Psoas muscle (tissue), 8 donors: Measurements from ENCODE around the gene TMEM26. TPM values are rescaled to one million over a fixed set of nuclear protein-coding genes. Genes with fewer than 3 reads are reported as not detected.

Experiments
- ATAC-seq, 4 donors: fragments of 200-7000 bp; cut with Tn5 transposase; one replicate each; pipeline ENCODE4 v1.9.1; 2020; ENCODE audit warnings: moderate library complexity in 3 of 4, mild to moderate bottlenecking in 2 of 4
- DNase-seq, 2 donors: peaks; one replicate each; pipeline ENCODE4 v3.0.0-alpha.2; 2020
- H3K27ac ChIP-seq: fragments of 200-600 bp; one replicate; pipeline ENCODE4 v1.8.0; 2022
- H3K27me3 ChIP-seq, 3 donors: fragments of 200-600 bp in 1 of 3; one replicate each; pipeline versions ENCODE4 v1.6.1 to v1.8.0; 2013 to 2022; ENCODE audit warnings: low read length in 2 of 3, mild to moderate bottlenecking in 2 of 3, moderate library complexity in 1 of 3; ENCODE audit not compliant: insufficient read depth in 3 of 3
- H3K36me3 ChIP-seq, 2 donors: fragments of 200-600 bp in 1 of 2; one replicate each; pipeline versions ENCODE4 v1.6.1 to v1.8.0; 2013 to 2022; ENCODE audit warnings: low read depth in 1 of 2, mild to moderate bottlenecking in 1 of 2, moderate library complexity in 1 of 2; ENCODE audit not compliant: insufficient read depth in 1 of 2
- H3K4me1 ChIP-seq: fragments of 200-600 bp; one replicate; pipeline ENCODE4 v1.8.0; 2022
- H3K4me3 ChIP-seq: fragments of 200-600 bp; one replicate; pipeline ENCODE4 v1.8.0; 2022; ENCODE audit warnings: mild to moderate bottlenecking
- H3K9me3 ChIP-seq: fragments of 200-600 bp; one replicate; pipeline ENCODE4 v1.8.0; 2022
- WGBS, 3 donors: extraction: QIAGEN DNeasy Blood & Tissue Kit; methylation state at CpG; one replicate each; pipeline versions ENCODE4 v1.1.6 to v1.1.7; 2013; 5-methylcytosine and 5-hydroxymethylcytosine counted together
- intact Hi-C, 2 donors: fragments of 100-400 bp; cut with DNase I; formaldehyde crosslinking; loops; one replicate each; pipeline versions ENCODE4 v1.11.0 to v1.14.2; 2022
- long read RNA-seq, 2 donors: library from polyadenylated mRNA; unstranded; transcript quantifications; one replicate each; pipeline ENCODE4 v2.0.0, GENCODE V29; 2021
- polyA plus RNA-seq, 3 donors: library from polyadenylated mRNA; stranded (reverse); fragments of 200-250 nt; gene quantifications; one replicate each; pipeline ENCODE4 v1.2.3, GENCODE V29; 2013
- total RNA-seq, 4 donors: library from RNA; stranded (reverse); fragmentation: NEBNext Ultra II Directional in 2 of 4; extraction: Animal tissue kit (Norgen Biotek cat#: 25700) in 2 of 4; gene quantifications; one replicate each; pipeline versions ENCODE4 v1.2.1 to v1.2.4, GENCODE V29; 2021 to 2023
- TF ChIP-seq, protein P1 (sequence below): fragments of 200-600 bp; IDR thresholded peaks from one replicate; pipeline ENCODE4 v1.8.0; 2022; ENCODE audit warnings: antibody characterized with exemption
- donor health status: healthy with polysubstance abuse.
- donor health status: DM: no; HTN: no; CAD: no; lungs with moderate emphysema.
- donor health status: Bipolar disorder and iron deficiency.
- donor health status: healthy.
- donor health status: DM: yes; HTN: yes; CAD: no.
- donor health status: DM: no; HTN: no; CAD: no.
- donor health status: DM: no; HTN: no; CAD: no.
- donor health status: DM: yes; HTN: yes; CAD: no.

Gene TMEM26
- total RNA-seq: under 1 TPM; 0.08 to 0.99 (median 0.32) TPM
- polyA plus RNA-seq: under 1 TPM; 0.05 to 0.31 (median 0.07) TPM
- long read RNA-seq, donor 1: 0 reads
- long read RNA-seq, donor 2: 0 reads

DNA sequence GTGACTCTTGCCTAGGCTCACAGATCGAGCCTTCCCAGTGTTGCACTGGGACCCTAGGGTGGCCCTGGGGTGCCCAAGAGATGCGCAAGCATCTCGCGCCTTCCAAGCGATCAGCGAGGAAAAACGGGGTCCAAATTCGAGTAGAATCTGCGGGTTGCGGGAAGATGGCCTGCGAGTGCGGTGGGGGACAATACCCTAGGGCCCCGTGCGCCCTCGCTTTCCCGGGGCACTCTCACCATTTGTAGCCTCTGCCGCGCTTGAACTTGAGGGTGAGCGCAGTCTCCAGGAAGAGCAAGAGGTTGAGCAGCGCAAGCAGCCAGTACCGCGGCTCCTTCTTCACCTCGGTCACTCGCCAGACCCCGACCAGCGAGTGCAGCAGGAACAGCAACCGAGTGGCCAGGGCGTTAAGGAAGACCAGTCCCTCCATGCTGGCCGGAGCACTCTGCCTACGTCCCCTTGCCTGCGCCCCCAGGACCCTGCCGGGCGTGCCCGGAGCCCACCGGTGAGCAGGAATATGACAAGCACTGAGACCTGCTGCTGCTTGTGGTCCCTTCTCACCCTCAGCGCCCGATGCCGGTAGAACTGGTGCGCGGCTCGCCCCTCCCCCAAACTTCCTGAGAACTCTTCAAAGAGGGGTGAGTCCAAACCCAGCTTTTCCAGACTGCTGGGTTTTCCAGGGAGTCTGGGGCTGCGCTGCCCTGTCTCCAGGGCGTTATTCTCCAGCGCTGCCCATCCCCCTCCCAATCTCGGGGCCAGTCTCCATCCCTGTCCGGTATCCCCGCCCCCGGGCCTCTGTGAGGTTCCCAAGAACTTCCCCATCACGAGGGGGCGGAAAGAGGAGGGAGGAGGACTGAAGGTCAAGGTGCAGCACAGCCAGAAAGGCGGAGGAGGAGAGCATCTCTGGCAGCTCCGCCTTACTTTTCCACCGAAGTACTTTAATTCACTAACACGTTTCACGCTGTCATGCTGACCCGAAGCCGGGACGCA, at the start of gene TMEM26:
Gene TMEM26, minus strand, starts transcription at position 727 of the 987 bp plus-strand sequence. Its CDS starts 300 bp downstream, at position 427.
- 1 to 3% (median 2%) methylated on average over 56 to 58 of the region's 58 CpGs for WGBS, 3 donors
- peaks cover 0 to 21% (median 3%) of the 10 kb centered on the region in 3 donors for H3K27me3 ChIP-seq
- ATAC-seq (peak in 1 of 4 donors; percentile 19), DNase-seq (peak; percentile 25 to 63)
- no peaks in the 10 kb centered on the region for H3K36me3 ChIP-seq
- peak within 1 kb of the TSS; percentile 65 for H3K4me3 ChIP-seq
- peaks cover 7% of the 10 kb centered on the region for H3K4me1 ChIP-seq
- H3K9me3 ChIP-seq: no peaks in the 10 kb centered on the region
- no peak within 1 kb of the TSS for H3K27ac ChIP-seq
- TF ChIP-seq, protein P1, sequence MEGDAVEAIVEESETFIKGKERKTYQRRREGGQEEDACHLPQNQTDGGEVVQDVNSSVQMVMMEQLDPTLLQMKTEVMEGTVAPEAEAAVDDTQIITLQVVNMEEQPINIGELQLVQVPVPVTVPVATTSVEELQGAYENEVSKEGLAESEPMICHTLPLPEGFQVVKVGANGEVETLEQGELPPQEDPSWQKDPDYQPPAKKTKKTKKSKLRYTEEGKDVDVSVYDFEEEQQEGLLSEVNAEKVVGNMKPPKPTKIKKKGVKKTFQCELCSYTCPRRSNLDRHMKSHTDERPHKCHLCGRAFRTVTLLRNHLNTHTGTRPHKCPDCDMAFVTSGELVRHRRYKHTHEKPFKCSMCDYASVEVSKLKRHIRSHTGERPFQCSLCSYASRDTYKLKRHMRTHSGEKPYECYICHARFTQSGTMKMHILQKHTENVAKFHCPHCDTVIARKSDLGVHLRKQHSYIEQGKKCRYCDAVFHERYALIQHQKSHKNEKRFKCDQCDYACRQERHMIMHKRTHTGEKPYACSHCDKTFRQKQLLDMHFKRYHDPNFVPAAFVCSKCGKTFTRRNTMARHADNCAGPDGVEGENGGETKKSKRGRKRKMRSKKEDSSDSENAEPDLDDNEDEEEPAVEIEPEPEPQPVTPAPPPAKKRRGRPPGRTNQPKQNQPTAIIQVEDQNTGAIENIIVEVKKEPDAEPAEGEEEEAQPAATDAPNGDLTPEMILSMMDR: no peak
- intact Hi-C loops: no loop called here

DNA sequence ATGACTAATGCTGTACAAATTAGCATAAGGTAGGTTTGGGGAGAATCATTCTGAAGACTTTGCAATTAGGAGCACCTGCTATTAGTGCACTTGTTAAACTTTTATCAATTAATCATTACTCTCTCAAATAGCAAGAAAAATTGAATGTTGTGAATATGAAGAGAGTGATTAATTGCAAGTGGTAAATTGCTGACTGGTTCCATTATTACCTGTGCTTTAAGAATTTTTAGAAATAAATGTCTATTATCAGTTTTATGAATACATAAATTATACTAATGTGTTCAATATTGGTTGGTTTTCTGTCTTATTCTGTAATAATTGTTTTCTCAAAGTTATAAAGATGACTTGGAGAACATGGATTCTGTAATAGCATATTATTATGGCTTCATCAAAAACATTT, 47.3 kb upstream of the TMEM26 start:
- TF ChIP-seq, protein P1: no peak
- Histone ChIP-seq H3K36me3 (no peaks in the 10 kb centered on the region), H3K9me3 (no peaks in the 10 kb centered on the region), H3K27me3 (no peaks in the 10 kb centered on the region), H3K4me1 (no peaks in the 10 kb centered on the region), H3K27ac (no peak overlapping the region), H3K4me3 (no peak overlapping the region)
- DNase-seq: no peak
- no peak for ATAC-seq
- intact Hi-C loops: no loop called here

DNA sequence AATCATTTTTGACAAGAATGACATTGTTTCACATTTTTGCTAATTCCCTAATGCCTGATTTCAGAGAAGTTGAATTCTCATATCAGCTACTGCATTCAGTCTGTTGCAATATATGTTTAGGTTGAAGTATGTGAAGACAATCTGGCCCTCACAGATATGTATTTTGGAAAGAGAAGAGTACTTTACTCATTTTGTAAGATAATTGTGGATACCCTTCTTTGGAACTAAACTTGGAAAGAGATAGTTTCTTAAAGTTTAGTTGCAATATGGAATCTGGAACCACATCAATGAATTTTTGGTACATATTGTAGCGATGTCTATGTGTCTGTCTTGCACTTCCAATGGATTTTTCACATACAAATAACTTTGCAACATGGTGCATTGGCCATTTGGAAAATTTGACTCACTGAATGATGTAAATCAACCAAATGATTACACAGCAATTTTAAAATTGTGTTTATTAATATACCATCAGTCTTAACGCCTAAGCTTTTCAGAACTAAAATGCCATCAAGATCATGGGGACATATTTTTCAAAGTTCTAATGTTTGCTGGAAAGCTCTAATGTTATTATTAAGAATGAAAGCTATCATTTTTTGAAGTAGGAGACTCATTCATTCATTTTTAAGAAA, 39.3 kb upstream of the TMEM26 start:
- H3K4me3 ChIP-seq: no peak overlapping the region
- no peak for ATAC-seq
- no peaks in the 10 kb centered on the region for H3K36me3 ChIP-seq
- no peaks in the 10 kb centered on the region for H3K9me3 ChIP-seq
- intact Hi-C loops: no loop called here
- no peak for DNase-seq
- 91 to 96% (median 94%) methylated on average over 2 of the region's 2 CpGs for WGBS, 3 donors
- TF ChIP-seq, protein P1: no peak
- no peaks in the 10 kb centered on the region for H3K27me3 ChIP-seq
- no peaks in the 10 kb centered on the region for H3K4me1 ChIP-seq
- no peak overlapping the region for H3K27ac ChIP-seq

DNA sequence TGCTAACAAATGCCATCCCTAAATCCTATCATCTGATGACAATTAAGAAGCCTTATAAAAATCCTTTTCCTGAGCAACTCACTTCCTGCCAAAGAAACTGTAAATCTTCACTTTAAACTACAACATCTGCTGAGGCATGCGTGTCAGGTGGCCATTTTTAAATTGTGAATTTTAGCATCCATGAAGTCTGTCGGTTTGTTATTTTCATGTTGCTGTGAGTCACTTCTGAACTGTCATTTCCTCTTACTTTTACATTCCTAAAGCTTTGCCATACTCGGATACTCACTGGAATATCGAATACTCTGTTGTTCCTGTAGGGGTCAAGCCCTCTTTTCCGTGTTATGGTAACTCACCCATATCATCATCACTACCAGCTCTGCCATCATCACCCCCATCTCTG, 34.3 kb upstream of the TMEM26 start:
- no peak for ATAC-seq
- Histone ChIP-seq H3K9me3 (no peaks in the 10 kb centered on the region), H3K27me3 (no peaks in the 10 kb centered on the region), H3K4me3 (no peak overlapping the region), H3K4me1 (no peaks in the 10 kb centered on the region), H3K27ac (no peak overlapping the region), H3K36me3 (no peaks in the 10 kb centered on the region)
- intact Hi-C loops: no loop called here
- 53 to 72% (median 70%) methylated on average over 5 of the region's 5 CpGs for WGBS, 3 donors
- DNase-seq: no peak
- TF ChIP-seq, protein P1: no peak
